ENCODE results near the gene TGFBR2. TPM values are rescaled to one million over a fixed set of nuclear protein-coding genes. Genes with fewer than 3 reads are reported as not detected.
"Not testable (repeated sequence)": the region's sequence is repeated elsewhere in the genome, so short reads cannot be mapped to it uniquely, and the experiment has no call there.

The TGFBR2 gene
- total RNA-seq, 1 donor from 2014 or later, result 177 TPM

GRCh38 chr3:30619318-30619717, 12.9 kb downstream of the TGFBR2 start:
- no peak for DNase-seq (ENCODE audit: low spot score)

- no peak for DNase-seq (ENCODE audit: low spot score)
Measured at GRCh38 chr3:30620402-30621360, 14.3 kb downstream of the TGFBR2 start.

GRCh38 chr3:30621576-30621975, 15.2 kb downstream of the TGFBR2 start:
- DNase-seq (ENCODE audit: low spot score), result no peak

- no peak for DNase-seq (ENCODE audit: low spot score)
Measured at GRCh38 chr3:30622047-30622545, 15.7 kb downstream of the TGFBR2 start.

- DNase-seq (ENCODE audit: low spot score), result no peak
Measured at GRCh38 chr3:30622790-30623189, 16.4 kb downstream of the TGFBR2 start.

GRCh38 chr3:30623351-30623750, 16.9 kb downstream of the TGFBR2 start:
- DNase-seq (ENCODE audit: low spot score), result no peak

GRCh38 chr3:30624480-30624879, 18.1 kb downstream of the TGFBR2 start:
- not testable (repeated sequence) for DNase-seq (ENCODE audit: low spot score)

- no peak for DNase-seq (ENCODE audit: low spot score)
Measured at GRCh38 chr3:30625541-30626438, 19.4 kb downstream of the TGFBR2 start.

GRCh38 chr3:30626443-30627180, 20.2 kb downstream of the TGFBR2 start:
- no peak for DNase-seq (ENCODE audit: low spot score)

- DNase-seq (ENCODE audit: low spot score), result no peak
Measured at GRCh38 chr3:30628205-30628900, 22.0 kb downstream of the TGFBR2 start.

- DNase-seq (ENCODE audit: low spot score), result no peak
Measured at GRCh38 chr3:30628901-30629590, 22.6 kb downstream of the TGFBR2 start.

GRCh38 chr3:30629746-30630145, 23.3 kb downstream of the TGFBR2 start:
- DNase-seq (ENCODE audit: low spot score), result no peak

- no peak for DNase-seq (ENCODE audit: low spot score)
Measured at GRCh38 chr3:30630238-30631030, 24.0 kb downstream of the TGFBR2 start.

- no peak for DNase-seq (ENCODE audit: low spot score)
Measured at GRCh38 chr3:30631243-30631904, 25.0 kb downstream of the TGFBR2 start.

- DNase-seq (ENCODE audit: low spot score), result no peak
Measured at GRCh38 chr3:30632065-30632464, 25.7 kb downstream of the TGFBR2 start.

GRCh38 chr3:30632521-30632920, 26.1 kb downstream of the TGFBR2 start:
- DNase-seq (ENCODE audit: low spot score), result no peak

GRCh38 chr3:30633718-30634117, 27.3 kb downstream of the TGFBR2 start:
- DNase-seq (ENCODE audit: low spot score), result no peak

- DNase-seq (ENCODE audit: low spot score), result no peak
Measured at GRCh38 chr3:30634761-30635735, 28.6 kb downstream of the TGFBR2 start.

Data from ureter (tissue), 1 donor.